ENCODE data around the gene AQP5.

The AQP5 gene

DNA sequence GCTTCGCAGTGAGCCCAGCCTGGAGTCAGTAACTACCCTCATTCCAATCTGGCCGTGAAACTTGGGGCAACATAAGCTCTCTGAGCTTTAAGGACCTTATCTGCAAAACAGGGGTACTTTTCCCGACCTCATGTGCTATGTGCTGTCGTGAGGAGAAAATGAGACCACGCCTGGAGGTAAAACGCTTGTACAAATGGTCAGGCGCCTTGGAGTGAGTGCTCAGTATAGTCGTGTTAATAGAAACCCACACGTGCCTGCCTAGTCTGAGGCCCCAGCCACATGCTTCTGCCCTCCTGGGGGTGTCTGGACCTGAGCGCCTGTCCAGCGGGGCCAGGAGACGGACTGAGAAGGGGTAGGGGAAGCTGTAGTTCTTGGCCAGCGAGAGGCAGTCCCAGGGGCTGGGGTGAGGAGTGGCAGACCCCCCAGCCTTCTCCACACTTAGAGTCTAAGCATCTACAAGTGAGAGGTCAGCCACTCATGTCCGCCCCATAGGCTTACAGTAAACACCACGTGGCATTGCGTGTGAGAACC, 4.9 kb downstream of the AQP5 start:
- no peak for DNase-seq

DNA sequence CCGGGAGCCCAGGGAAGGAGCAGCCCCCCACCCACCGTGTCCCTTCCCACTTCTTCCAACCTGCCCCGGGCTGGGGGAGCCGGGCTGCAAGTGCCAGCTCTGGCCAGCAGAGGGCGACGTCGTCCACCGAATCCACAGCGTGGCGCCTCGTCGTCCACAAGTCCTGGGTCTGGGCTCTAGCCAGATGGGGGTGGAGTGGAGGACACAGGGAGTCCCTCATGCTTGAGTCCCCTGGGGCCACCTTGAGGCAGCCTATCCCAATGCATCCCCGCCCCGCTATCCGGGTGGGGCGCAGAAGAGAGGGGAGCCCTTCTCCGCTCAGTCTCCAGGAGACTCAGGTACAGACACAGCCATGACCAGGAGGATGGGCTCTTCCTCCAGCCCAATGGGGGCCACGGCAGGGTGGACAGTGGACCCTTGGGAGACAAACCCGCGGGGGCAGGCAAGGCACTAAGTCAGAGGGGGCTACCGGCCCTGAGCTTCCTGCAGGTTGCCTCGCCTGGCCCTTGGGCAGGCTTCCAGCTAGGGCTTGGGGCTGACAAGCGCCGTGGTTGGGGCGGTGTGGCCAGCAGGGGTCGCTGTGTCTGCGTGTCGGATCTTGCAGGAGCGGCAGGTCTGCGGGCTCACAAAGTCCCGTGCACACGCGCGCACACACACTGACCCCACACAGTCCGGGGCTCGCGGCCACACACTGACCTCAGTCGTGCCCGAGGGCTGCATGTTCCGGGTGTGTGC, 5.5 kb downstream of the AQP5 start:
- peak; percentile 81 for DNase-seq

DNA sequence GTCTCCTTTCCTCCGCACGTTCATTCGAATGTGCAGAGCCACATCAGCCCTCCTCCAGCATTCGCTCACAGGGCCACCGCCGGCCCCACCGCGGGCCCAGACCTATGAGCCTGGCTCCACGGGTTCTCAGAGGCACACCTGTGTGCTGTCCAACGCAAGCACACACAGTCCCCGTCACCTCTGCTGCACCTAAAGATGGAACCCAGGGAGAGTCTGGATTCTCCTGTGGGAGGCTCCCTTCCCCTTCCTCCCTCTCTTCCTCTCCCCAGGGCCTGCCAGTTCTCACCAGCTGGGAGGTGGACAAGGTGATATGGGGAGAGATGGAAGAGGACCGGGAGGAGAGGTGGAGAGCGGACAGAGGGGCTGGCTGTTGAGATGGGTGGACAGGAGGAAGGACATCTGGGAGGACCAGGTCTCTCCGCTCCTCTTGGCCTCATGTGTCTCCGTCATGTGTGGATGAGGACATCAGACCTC, 6.1 kb downstream of the AQP5 start:
- no peak for DNase-seq

DNA sequence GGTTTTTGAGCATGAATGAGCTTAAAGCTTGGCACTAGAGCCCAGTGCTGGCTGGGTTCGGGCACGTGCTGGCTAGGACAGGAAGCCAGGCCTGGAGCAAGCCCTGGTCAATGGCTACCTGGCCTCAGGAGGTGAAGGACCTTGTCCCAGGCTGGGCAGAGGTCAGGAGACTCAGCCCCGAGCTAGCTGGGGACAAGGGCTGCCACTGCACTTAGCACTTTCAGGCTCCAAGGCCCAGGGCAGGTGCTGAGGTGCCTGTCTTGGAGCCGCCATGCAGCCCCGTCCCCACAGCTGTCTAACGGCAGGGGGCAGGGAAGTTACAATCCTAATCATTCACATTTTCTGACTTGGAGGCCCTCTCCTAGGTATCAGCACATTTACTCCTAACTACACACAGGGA, 6.8 kb downstream of the AQP5 start:
- no peak for DNase-seq

DNA sequence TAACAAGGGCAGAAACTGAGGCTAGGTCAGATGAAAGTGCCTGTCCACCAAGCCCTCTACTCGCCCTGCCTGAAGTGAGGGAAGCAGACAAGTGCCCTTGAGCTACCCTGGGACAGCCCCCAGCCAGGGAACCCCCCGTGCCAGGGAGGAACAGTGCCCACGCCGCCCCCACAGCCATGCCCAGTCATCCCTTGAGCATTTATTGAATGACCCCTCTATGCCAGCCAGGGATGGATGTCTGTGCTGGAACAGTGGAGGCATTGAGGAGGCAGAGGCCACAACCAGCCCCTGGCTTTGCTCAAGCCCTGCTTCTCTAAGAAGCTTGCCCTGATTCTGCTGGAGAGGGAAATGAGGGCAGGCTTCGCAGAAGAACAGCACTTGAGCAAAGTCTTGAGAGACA, 7.4 kb downstream of the AQP5 start:
- DNase-seq: no peak

DNA sequence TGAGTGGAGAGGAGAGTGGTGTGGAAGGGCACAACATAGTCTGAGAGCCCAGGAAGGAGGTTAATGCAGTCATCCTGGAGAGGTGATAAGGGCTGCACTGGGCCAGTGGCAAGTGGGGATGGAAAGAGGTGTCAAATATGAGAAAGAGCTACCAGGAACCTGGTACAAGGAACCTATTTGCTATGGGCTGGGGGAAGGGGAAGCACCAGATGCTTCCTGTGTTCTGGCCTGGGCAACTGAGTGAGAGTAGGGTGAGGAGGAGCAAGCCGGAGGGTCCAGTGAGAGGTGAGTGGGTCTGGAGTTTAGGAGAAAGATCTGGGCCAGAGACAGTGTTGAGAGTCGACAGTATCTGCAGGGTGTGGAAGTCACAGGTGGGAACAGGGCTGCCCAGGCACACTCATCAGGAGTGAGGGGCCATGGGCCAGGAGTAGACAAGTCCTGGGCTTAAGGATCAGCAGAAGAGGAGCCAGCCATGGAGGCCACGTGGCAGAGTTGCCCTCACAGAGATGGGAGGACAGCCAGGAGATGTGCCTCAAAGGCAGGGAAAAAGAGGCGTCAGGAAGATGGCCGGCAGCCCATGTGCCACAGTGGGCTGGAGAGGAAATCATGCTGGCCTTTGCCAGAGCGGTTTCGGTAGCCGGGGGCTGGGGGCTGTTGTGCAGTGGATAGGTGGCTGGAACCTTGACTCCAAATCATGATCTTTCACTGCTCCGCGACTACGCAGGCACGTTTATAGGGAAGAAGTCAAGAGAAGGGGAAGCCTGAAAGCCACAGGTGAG, 8.2 kb downstream of the AQP5 start:
- no peak for DNase-seq

DNA sequence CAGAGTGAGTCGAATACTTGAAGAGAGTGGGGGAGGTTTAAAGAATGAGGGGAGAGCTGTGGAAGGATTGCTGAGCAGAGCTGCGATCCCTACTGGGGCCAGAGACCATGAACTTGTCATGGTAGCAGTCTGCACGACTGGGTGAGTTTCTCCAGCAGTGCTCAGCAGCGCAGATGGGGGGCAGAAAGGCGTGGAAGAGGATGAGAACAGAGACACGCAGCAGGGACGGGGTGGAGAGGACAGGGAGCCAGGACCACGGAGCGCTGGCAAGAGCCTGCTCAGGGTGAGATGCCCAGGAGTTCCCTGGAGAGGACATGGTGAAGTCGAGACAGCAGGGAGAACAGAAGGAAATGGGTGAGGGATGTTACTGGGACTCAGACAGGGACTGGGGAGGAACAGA, 9.0 kb downstream of the AQP5 start:
- no peak for DNase-seq

DNA sequence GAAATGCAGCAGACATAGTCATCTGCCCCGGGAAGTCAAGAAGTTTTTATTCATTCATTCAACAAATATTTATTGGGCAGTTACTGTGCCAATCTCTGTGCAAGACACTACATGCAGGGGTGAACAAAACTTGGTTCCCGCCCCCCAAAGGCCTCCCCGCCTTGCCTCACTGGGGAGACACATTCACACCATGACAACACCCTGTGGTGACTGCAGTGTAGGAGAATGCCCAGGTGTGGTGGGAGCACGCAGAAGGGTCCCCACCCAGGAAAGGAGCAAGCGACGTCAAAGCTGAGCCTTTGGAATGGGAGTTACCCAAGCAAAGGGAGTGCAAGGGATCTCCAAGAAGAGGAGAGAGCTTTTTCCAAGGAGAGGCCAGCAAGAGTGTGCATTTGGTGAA, 9.5 kb downstream of the AQP5 start:
- DNase-seq: no peak

DNA sequence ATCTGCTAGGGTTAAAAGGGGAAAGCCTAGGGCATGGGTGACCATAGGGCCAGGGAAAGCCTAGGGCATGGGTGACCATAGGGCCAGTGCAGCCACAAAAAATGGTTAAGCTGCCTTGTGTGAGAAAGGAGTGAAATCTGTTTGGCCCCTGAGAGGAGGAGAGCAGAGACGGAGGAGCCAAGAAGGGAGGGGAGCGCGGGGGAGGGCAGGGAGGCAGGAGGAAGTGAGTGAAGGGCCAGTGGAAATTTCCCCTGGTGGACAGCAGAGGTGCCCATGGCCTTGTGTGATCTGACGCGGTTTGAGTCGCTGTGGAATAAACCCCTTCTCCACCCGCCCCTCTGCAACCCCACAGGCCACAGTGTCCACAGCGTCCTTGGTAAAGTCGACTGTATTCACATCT, 10.5 kb downstream of the AQP5 start:
- no peak for DNase-seq

DNA sequence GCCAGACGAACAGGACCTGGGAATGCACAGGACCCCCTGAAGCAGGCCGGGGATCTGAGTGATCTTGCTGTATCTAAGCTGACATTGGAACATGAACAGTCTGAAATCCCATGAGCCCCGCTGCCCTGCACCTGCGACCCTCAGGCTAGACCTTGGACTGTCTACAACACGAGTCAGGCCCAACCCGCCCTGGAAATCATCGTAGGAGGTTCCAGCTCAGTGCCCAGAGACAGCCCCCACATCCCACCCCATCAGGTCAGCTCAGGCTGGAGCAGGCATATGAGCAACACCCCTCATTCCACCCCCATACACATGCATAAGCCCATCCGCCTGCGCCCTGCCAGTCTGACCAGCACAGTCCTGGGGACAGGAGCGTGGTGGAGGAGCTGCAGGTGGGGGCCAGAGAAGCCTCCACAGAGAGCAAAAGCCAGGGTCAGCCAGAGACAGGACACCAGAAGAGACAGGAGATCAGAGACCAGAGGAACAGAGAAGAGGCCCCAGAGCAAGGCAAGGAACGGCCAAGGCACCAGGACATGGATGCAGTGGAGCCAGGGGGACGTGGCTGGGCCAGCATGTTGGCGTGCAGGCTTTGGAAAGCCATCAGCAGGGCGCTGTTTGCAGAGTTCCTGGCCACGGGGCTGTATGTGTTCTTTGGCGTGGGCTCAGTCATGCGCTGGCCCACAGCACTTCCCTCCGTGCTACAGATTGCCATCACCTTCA, 11.1 kb downstream of the AQP5 start, which contains the start of gene AQP6:
AQP6 (plus strand) TSS at position 307 of the 720 bp plus-strand sequence; CDS start at position 534, 227 bp downstream.
- no peak for DNase-seq

DNA sequence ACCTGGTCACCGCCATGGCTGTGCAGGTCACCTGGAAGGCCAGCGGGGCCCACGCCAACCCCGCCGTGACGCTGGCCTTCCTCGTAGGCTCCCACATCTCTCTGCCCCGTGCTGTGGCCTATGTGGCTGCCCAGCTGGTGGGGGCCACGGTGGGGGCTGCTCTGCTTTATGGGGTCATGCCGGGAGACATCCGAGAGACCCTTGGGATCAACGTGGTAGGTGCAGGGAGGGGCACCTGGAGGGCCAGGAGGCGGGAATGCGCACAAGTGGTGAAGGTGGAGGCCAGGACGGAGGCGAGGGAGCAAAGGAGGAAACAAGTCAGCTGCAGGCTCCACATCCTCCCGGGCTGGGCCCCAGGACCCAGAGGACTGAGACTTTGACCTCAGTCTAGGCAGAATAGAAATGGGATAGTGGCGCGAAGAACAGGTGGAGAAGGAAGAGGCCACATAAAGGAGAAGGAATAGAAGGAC, 11.7 kb downstream of the AQP5 start:
- DNase-seq: no peak

DNA sequence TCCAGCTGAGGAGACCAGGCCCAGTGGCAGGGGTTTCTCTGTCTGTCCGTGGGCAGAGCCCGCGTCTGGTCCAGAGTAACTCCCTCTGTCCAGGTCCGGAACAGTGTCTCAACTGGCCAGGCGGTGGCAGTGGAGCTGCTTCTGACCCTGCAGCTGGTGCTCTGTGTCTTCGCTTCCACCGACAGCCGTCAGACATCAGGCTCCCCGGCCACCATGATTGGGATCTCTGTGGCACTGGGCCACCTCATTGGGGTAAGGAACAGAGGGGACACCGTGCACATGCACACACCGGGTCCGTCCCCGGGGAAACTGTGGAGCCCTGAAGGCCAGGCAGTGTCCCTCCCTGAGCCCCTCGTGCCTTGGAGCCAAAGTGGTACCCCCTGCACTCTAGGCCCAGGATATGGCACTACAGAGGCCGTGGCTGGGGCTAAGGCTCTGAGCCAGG, 12.6 kb downstream of the AQP5 start:
- no peak for DNase-seq

DNA sequence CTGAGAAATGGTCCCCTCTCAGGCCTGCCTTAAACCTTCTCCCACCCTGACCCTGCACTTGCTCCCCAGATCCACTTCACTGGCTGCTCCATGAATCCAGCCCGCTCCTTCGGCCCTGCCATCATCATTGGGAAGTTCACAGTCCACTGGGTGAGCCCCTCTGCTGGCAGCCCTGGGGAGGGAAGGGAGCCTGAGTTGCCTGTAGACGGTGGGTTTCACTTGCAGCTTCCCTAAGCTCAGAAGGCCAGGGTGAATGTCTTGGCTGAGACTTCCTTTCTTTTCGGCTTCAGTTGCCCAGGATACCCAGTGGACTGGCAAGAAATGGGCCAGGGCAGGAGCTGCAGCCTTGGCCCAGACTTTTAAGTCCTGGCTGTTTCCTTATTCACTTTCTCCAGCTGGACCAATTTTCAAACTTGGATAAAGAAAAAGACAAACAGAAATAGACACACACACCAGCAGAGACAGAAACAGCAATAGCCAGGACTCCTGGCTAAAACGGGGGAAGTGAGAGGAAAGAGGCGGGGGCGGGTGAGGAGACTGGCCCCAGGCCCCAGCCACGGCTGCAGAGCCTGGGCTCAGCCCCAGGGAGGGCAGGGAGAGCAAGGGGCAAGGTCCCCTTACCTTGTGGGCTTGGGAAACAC, 13.1 kb downstream of the AQP5 start:
- no peak for DNase-seq

DNA sequence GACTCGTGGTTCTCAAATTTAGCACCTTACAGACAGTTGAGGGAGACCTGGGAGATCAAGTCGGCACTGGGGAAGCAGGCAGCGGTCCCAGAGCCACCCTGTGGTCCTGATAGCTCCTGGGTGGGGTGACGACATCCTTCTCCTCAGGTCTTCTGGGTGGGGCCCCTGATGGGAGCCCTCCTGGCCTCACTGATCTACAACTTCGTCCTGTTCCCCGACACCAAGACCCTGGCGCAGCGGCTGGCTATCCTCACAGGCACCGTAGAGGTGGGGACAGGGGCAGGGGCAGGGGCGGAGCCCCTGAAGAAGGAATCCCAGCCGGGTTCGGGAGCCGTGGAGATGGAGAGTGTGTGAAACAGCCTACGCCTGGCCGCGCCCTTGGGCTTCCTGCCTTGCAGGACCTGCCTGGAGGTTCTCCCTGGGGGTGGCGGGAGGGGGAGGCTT, 13.7 kb downstream of the AQP5 start:
- DNase-seq: no peak

DNA sequence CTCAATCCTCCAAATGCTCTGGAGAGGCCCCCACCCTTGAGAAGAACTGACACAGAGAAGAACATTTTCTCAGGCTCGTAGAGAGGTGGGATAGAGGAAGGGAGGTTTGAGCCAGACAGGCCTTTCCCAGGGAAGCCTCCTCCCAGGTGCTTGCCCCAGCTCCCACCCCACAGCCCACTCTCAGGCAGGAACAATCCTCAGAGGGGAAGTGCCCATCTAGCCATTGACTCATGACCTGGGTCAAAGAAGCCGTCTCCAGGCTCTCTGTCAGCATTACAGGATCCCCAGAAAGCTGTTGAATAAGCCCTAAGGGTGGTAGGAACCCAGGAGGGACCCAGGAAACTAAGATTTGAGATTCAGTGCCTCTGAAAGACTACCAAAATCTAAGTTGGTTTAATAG, 14.9 kb downstream of the AQP5 start:
- no peak for DNase-seq

DNA sequence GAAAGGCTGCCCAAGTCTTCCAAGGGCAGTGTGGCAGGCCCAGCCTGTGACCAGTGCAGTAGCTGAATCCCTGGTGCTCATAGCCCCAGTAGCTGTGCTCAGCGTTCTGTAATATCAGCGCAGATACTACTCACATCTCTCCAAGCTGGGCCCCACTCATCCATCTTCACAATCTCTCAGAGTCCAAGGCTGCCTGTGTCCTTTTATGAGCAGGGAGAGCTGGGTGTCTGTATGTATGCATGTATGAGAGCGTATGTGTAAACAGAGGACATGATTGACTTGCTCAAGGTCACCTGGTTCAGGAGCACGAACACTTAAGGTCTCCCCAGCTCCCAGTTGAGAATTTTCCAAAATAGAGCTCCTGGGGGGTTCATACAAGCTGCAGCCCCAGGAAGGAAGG, 16.5 kb downstream of the AQP5 start:
- DNase-seq: no peak

DNA sequence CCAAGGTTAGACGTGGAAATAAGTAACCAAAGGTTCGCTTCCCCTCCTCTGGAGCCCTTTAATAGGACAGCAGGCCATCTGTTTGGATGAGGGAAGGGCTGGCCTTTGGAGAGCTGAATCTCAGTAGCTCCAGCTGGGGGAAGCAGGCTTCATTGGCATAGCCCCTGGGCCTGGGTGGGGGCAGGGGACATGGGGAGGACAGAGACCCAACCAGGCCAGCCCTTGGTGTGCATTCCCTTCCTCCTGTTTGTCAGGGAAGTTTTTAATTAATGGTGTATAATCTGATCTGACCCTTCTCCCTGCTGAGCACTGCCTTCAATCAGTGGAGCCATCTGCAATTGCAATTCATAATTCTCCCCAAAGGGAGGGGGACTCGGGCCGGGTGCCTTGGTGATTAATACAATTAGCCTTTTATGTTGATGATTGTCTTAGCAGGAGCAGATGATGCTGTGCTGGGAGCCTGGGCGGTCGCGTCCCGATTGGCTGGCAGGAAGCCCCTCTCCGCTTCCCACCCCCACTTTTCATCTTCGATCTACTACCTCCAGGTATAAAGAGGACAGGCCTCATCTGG, 17.4 kb downstream of the AQP5 start:
- no peak for DNase-seq

DNA sequence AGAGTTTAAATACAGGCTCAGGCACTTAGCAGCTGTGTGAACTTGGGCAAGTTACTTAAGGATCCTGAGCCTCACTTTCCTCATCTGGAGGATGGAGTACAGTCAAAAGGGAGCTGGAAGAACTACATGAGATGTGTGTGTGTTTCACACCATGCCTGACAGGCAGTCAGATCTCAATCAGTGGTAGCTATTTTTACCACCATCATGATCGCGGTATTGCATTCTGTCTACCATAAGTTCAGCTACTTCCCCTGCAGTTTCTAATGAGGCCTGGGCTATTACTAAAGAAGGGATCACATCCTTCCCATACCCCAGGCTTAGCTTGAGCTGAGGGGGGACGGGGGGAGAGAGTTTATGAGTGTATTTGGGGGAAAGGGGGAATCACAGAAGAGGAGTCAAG, 18.1 kb downstream of the AQP5 start:
- DNase-seq: no peak

DNA sequence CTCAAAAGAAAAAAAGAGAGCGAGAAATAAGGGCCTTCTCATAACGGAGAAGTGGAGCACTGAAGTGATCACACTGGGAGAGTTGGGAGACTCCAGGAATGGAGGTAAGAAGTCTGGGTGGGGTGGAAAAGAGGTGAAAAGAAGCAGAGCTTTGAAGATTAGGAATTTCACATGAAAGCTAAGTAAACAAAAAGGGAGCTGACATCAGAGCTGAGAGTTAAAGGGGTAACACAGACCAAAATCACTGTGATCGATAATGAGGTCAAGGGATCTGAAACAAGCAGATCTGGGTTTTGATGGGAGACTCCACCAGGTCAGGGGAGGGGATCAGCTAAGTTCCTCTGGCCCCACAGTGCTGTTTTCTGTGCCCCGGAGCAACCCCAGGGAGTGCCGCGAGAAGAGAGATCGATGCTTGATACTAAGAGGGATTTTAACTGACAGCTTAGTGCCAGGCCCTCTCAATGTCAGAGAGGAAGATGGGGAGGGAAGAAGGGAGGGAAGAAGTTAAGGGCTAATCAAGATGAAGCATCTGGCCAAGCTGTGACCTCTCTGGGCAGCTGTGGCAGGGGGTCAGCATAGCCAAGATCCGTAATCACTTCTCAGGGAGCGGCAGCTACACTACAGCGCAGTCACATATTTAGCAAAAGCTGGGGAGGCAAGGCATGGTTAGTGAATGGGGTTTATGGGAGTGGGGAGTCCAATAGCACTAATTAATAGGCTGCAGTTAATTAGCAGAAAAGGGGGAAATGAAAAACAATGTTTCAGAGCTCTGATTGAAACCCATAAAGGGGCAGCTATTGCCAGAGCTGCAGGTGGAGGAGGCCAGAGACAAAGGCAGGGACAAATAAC, 19.1 kb downstream of the AQP5 start:
- DNase-seq: no peak

DNA sequence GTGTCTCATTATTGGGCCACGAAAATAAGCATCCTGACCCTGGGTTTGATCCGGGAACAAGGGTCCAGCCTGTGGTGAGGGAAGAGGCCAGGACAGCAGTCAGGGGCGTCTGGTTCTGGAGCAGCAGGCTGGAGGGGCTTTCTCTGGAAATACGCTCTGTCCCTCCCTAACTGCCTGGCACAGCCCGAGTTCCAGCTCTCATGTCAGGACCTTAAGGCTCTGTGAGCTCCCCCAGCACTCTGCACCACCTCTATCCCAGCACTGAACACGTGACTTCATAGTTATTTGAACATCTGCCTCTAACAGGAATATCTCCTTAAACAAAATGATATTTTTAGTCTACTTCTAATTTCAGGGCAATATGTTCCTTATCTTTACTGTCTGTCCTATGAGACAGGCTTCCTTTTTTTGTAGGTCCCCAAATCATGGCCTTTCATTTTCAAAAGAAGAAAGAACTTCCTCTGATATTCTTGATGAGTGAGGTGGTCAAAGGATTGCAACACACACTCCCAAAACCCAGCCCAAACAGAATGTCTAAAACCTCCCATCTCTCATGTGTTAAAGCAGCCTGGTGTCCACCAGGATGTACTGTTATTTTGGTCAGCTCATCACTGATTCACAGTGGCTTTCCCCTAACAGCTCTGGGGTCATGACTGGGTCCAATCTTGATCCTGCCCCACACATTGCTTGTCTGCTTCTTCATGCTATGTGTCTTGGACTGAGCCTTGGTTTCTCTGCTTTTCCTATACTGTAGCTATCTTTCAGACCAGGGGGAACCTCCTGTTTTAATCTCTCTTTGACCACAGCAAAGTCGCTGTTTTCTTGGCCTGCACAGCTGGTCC, 20.8 kb downstream of the AQP5 start:
- DNase-seq: no peak

Measured in DMS79 treated with DMSO at 0.1 percent for 48 hours (cell line).